Fibroblast of mammary gland (primary cell): Measurements from ENCODE around the gene ZDHHC14.

Experiments
- DNase-seq: peaks from one replicate; pipeline ENCODE4 v3.0.0-alpha.2; 2010; ENCODE audit warnings: low read depth
- H3K4me3 ChIP-seq: 2 replicates; pipeline ENCODE4 v1.5.1; 2011; ENCODE audit warnings: low read depth, mild to moderate bottlenecking, low read length, moderate library complexity; ENCODE audit not compliant: control insufficient read depth
- CTCF ChIP-seq: conservative IDR thresholded peaks from 2 replicates; pipeline ENCODE4 v1.5.1; 2011; ENCODE audit warnings: low read depth, low read length, inconsistent platforms; ENCODE audit not compliant: control insufficient read depth, insufficient read depth

Gene ZDHHC14

GRCh38 chr6:157454762-157455714, 74.0 kb downstream of the ZDHHC14 start:
- DNase-seq: no peak
- no peak for TF ChIP-seq CTCF

GRCh38 chr6:157455731-157456523, 74.9 kb downstream of the ZDHHC14 start:
- no peak for DNase-seq
- no peak overlapping the region for H3K4me3 ChIP-seq
- no peak for TF ChIP-seq CTCF

More at GRCh38 chr6:157454762-157455714, 74.0 kb downstream of the ZDHHC14 start:
- H3K4me3 ChIP-seq: no peak overlapping the region

GRCh38 chr6:157456524-157456829, 75.5 kb downstream of the ZDHHC14 start:
- DNase-seq: no peak
- TF ChIP-seq CTCF: no peak

GRCh38 chr6:157457787-157458186, 76.8 kb downstream of the ZDHHC14 start:
- no peak for TF ChIP-seq CTCF
- no peak overlapping the region for H3K4me3 ChIP-seq
- no peak for DNase-seq

More at GRCh38 chr6:157456524-157456829, 75.5 kb downstream of the ZDHHC14 start:
- H3K4me3 ChIP-seq: no peak overlapping the region

- TF ChIP-seq CTCF: no peak
- no peak for DNase-seq
- no peak overlapping the region for H3K4me3 ChIP-seq
Measured at GRCh38 chr6:157459327-157459726, 78.3 kb downstream of the ZDHHC14 start.

- TF ChIP-seq CTCF: no peak
- no peak overlapping the region for H3K4me3 ChIP-seq
- DNase-seq: no peak
Measured at GRCh38 chr6:157460182-157460999, 79.4 kb downstream of the ZDHHC14 start.
